ENCODE data around the gene RNASE11.

Gene RNASE11

DNA sequence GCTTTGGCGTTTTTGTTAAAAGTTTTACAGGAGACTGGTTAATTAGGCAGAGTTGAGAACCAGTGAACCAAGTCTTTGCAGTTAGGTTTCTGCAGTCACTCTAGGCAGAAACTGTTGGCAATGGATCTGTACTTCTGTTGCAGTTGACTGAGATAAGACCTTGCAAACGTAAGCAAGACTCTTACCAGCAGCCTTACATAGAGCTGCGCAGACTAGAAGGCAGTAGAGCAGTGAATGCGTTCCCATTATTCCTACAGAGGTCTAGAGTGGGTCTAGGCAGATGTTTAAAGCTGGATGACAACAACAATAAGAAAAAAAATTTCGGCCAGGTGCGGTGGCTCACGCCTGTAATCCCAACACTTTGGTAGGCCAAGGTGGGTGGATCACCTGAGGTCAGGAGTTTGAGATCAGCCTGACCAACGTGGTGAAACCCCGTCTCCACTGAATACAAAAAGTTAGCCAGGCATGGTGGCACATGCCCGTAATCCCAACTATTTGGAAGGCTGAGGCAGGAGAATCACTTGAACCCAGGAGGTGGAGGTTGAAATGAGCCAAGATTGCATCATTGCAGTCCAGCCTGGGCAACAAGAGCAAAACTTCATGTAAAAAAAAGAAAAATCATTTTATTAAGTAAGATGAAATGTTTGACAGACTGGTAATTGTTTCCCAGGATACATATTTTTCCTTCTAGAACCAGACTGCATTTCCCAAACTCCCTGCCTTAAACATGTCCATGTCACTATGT is 39.2 kb downstream of the RNASE11 start:
- no peak for TF ChIP-seq FOXP2 (optimal IDR thresholded peaks at IDR 0.05; ENCODE audit: borderline replicate concordance, extremely low read depth, extremely low read length, insufficient read depth)
- TF ChIP-seq, protein P1, sequence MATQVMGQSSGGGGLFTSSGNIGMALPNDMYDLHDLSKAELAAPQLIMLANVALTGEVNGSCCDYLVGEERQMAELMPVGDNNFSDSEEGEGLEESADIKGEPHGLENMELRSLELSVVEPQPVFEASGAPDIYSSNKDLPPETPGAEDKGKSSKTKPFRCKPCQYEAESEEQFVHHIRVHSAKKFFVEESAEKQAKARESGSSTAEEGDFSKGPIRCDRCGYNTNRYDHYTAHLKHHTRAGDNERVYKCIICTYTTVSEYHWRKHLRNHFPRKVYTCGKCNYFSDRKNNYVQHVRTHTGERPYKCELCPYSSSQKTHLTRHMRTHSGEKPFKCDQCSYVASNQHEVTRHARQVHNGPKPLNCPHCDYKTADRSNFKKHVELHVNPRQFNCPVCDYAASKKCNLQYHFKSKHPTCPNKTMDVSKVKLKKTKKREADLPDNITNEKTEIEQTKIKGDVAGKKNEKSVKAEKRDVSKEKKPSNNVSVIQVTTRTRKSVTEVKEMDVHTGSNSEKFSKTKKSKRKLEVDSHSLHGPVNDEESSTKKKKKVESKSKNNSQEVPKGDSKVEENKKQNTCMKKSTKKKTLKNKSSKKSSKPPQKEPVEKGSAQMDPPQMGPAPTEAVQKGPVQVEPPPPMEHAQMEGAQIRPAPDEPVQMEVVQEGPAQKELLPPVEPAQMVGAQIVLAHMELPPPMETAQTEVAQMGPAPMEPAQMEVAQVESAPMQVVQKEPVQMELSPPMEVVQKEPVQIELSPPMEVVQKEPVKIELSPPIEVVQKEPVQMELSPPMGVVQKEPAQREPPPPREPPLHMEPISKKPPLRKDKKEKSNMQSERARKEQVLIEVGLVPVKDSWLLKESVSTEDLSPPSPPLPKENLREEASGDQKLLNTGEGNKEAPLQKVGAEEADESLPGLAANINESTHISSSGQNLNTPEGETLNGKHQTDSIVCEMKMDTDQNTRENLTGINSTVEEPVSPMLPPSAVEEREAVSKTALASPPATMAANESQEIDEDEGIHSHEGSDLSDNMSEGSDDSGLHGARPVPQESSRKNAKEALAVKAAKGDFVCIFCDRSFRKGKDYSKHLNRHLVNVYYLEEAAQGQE (IDR thresholded peaks at IDR 0.05; ENCODE audit: insufficient read depth in 1 of 2, low read depth in 2 of 2, low read length in 2 of 2): no peak
- no peak for TF ChIP-seq TAF1 (IDR thresholded peaks at IDR 0.05; ENCODE audit: borderline replicate concordance, insufficient read depth, low read length)
- TF ChIP-seq SIN3A (IDR thresholded peaks at IDR 0.05; ENCODE audit: borderline replicate concordance, insufficient read depth, low read length): no peak
- TF ChIP-seq POLR2AphosphoS5 (IDR thresholded peaks at IDR 0.05; ENCODE audit: low read depth, low read length): no peak

DNA sequence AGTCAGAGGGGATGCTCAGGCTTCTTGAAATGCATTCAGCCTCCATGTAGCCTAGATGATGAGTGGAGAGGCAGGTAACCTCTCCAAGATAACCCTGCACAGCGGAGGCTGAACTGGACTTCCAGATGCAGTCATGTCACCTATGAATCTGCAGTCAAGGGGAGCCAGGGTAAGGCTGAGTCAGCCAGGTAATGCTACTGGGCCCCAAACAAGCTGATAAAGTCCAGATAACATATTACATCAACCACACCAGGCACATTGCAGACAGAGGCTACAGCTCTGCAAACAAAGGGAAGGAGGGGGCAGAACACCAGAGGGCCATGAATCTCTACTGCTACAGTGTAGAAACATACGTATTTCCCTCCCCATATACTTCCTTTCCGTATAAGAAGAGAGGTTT is 40.9 kb downstream of the RNASE11 start:
- TF ChIP-seq, protein P1 (IDR thresholded peaks at IDR 0.05; ENCODE audit: insufficient read depth in 1 of 2, low read depth in 2 of 2, low read length in 2 of 2): no peak
- no peak for TF ChIP-seq POLR2AphosphoS5 (IDR thresholded peaks at IDR 0.05; ENCODE audit: low read depth, low read length)
- TF ChIP-seq TAF1 (IDR thresholded peaks at IDR 0.05; ENCODE audit: borderline replicate concordance, insufficient read depth, low read length): no peak
- TF ChIP-seq SIN3A (IDR thresholded peaks at IDR 0.05; ENCODE audit: borderline replicate concordance, insufficient read depth, low read length): no peak
- TF ChIP-seq FOXP2 (optimal IDR thresholded peaks at IDR 0.05; ENCODE audit: borderline replicate concordance, extremely low read depth, extremely low read length, insufficient read depth): no peak

DNA sequence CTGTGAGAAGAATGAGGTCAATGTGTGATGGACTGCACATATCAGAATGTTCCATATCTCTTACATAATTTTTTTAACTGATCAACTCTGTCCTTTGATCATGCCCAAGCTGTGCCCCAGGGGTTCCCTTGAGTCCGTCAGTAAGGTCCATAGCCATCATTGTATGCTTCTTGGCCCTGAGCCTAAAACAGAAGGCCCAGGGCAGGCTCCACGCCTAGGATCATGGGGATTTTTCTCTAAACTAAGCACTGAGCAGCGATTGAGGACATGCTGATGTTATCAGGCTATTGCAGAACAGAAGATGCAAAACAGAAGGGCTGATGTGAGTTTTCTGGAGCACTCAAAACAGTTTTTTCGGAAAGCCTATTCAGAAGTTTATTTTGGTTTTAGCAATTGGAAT is 47.9 kb downstream of the RNASE11 start:
- TF ChIP-seq SIN3A (IDR thresholded peaks at IDR 0.05; ENCODE audit: borderline replicate concordance, insufficient read depth, low read length): no peak
- no peak for TF ChIP-seq TAF1 (IDR thresholded peaks at IDR 0.05; ENCODE audit: borderline replicate concordance, insufficient read depth, low read length)
- no peak for TF ChIP-seq FOXP2 (optimal IDR thresholded peaks at IDR 0.05; ENCODE audit: borderline replicate concordance, extremely low read depth, extremely low read length, insufficient read depth)
- TF ChIP-seq, protein P1 (IDR thresholded peaks at IDR 0.05; ENCODE audit: insufficient read depth in 1 of 2, low read depth in 2 of 2, low read length in 2 of 2): no peak
- no peak for TF ChIP-seq POLR2AphosphoS5 (IDR thresholded peaks at IDR 0.05; ENCODE audit: low read depth, low read length)

Measured in PFSK-1 (cell line).